HPDE6-E6E7 (cell line): ENCODE data around the gene ANLN.
"Not testable (repeated sequence)": the region's sequence is repeated elsewhere in the genome, so short reads cannot be mapped to it uniquely, and the experiment has no call there.

Source experiments
- DNase-seq: peaks from one replicate; pipeline ENCODE4 v3.0.0; 2011; ENCODE audit warnings: missing footprints; ENCODE audit errors: extremely low spot score

ANLN gene

DNA sequence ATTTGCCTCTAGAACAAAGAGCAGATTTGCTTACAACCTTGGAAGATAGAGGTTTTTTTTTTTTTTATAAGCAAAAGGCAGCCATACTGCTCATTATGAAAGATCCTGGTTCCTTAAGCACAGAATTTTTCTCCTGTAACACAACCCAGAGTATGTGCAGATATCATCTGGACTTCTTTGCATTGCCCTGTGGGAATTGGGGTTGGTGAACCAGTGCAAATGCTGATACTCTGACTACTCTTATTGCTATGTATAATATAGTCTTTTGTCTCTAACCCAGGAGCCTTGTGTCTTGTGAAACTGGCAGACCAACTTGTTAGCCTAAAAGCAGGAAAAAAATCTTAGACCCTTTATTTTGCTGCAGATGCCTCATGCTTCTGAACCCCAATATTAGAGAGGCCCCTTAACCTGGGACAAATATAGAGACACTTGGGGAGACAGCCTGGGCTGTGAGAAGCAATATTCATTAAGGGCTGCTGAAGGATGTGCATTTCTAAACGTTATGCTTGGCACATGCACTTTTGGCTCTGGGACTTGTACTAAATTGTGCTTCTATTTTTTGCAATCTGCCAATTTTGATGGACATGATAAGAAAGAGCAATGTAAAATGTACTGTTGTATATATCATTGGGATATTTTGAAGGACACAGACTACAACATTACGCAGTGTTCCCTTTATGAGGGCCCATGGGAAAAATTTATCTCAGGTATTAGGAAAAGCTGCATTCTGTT is 78.9 kb downstream of the ANLN start:
- no peak for DNase-seq

- DNase-seq = no peak
These were observed 79.6 kb downstream of the ANLN start for GRCh38 chr7:36469236-36469635.

DNA sequence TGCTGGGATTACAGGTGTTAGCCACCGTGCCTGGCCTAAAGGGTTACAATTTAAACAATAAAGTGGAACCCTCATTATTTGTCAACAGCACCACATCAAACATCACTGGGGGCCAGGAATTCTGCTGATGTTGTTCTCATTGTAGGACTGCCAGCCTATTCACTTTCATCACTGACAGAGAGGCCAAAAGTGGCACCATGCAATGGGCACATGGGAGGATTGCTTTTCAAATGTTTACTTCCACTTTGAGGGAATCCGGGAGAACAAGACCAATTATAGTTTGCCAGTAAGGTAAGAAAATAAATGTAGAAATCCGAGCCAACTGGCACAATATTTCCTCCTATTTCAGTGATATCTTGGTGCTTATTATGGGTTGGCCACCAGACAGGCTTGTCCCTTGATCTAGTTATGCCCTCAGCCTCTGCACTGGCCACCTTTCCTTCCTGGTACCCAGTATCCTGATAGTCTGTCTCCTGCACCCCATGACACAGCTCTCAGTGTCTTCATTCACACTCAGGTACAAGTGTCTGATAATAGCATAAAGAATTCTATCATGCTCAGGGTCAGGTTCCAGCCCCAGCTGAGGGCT is 82.6 kb downstream of the ANLN start:
- no peak for DNase-seq

GRCh38 chr7:36473454-36474282 is 84.0 kb downstream of the ANLN start:
- DNase-seq = peak; percentile 37

GRCh38 chr7:36474283-36475010 is 84.8 kb downstream of the ANLN start:
- DNase-seq = peak; percentile 62

GRCh38 chr7:36475011-36475342 is 85.3 kb downstream of the ANLN start:
- no peak for DNase-seq

- no peak for DNase-seq
These were observed 85.7 kb downstream of the ANLN start for GRCh38 chr7:36475381-36475780.

- no peak for DNase-seq
These were observed 89.1 kb downstream of the ANLN start for GRCh38 chr7:36478745-36479144.

- not testable (repeated sequence) for DNase-seq
These were observed 94.2 kb downstream of the ANLN start for GRCh38 chr7:36483853-36484252.

DNA sequence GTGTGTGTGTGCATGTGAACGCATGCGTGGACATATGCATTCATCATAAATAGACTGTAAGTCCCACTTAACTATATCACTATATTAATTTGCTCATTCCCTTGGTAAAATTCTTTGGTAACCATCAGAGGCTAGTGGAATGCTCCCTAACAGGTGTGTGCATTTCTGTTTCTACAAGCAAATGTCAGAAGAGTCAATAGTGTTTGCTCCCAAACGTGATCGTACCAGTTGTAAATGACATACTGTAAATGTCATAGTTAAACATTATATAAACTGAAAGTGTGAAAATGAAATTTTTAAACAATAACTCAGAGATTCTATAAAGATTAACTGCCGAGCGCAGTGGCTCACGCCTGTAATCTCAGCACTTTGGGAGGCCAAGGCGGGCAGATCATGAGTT is 94.6 kb downstream of the ANLN start:
- no peak for DNase-seq

DNA sequence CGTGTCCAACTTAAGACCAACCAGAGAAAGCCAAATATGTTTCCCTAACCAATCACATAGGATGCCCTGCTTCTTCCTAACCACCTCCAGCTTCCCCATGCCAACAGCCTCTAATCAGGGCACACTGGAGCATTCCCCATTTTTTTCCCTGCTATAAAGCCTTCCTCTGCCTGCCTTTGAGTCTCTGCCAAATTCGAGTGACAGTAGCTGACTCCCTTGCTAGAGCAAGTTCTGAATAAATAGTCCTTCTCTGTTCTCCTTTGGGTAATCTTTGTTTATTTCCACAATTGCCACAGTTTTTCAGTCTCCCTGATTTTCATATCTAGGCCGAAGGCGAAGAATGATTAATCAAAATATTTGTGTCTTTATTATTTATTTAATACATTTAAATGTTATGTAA is 96.7 kb downstream of the ANLN start:
- DNase-seq = no peak

DNA sequence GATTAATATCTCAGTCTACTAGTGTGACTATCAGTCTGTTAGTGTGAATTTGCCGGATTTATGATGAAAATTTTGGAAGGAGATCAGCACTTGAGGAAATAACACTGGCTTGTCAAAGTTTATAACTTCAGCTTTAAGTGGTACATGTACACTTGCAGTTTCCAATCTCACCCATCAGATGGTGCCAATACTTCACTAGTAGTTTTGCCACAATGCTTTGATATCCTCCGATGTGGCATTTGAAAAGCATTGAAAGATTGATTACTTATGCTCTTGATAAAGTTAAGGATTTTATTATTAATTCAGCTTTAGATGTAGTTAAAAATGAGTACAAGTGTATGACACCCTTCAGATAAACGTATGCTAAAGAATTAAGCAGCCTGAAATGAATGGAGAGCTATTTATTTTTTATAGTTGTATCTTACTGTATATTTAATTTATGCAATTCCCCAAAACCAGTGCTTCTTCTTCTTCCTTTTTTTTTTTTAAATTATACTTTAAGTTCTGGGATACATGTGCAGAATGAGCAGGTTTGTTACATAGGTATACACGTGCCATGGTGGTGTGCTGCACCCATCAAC is 98.2 kb downstream of the ANLN start:
- no peak for DNase-seq

- DNase-seq = not testable (repeated sequence)
These were observed 99.0 kb downstream of the ANLN start for GRCh38 chr7:36488672-36489071.

DNA sequence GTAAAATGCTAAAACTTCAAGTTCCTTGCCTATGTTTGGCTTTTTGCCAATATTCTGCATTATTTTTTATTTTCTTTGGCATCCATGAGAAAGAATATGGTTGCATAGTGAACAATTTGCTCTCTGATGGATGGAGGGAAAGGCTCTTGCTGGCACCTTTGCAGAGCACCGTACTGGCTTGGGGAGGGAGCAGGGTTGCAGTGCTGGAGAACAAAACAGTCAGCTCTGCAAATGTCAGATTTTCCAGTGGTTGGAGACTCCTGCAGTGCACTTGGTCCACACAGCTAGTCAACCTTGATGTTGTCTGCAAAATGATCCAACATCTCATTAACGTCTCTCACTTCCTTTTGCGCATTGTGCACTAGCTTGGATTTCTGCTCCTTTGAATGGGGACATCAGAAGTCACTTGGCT is 100.8 kb downstream of the ANLN start:
- no peak for DNase-seq

- DNase-seq = no peak
These were observed 101.7 kb downstream of the ANLN start for GRCh38 chr7:36491317-36491716.

DNA sequence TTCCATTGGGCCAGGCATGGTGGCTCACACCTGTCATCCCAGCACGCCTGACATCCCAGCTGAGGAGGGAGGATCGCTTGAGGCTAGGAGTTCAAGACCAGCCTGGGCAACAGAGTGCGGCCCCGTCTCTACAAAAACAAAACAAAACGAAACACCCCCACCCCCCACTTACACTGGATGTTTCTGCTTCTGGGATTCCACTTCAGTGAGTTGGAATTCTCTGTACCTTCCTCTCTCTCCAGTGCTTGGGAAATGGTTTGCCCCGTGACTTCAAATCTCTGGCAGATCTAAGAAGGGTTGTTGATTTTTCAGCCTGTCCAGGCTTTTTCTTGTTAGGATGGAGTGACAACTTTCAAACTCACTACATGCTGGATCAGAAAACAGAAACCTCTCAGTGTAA is 106.9 kb downstream of the ANLN start:
- DNase-seq = no peak

DNA sequence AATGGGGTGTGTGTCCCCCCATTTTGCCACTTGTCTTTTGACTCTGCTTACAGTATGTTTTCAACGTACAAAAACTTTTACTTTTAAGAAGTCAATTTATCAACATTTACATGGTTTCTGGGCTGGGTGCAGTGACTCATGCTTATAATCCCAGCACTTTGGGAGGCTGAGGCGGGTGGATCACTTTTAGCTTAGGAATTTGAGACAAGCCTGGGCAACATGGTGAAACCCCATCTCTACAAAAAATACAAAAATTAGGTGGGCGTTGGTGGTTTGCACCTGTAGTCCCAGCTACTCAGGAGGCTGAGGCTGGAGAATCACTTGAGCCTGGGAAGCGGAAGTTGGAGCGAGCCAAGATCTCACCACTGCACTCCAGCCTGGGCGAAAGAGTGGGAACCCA is 107.5 kb downstream of the ANLN start:
- DNase-seq = not testable (repeated sequence)

GRCh38 chr7:36497775-36498174 is 108.1 kb downstream of the ANLN start:
- no peak for DNase-seq
